ENCODE measurements around the gene ADNP.
A peak's percentile ranks its signal among the peaks of the same experiment; 100 is the strongest.
"Not testable (repeated sequence)": the region's sequence is repeated elsewhere in the genome, so short reads cannot be mapped to it uniquely, and the experiment has no call there.

The ADNP gene

GRCh38 chr20:50931306-50932015 is at the start of gene ADNP:
ADNP (minus strand) TSS chr20:50931437; CDS start chr20:50903996, 27,441 bp downstream.
- peak; percentile 93 for DNase-seq

GRCh38 chr20:50980071-50980681 is 48.9 kb upstream of the ADNP start:
- no peak for DNase-seq

- DNase-seq, result not testable (repeated sequence)
These were observed 47.3 kb upstream of the ADNP start for GRCh38 chr20:50978533-50978932.

GRCh38 chr20:50977066-50978021 is 46.1 kb upstream of the ADNP start:
- no peak for DNase-seq

- DNase-seq, result no peak
These were observed 44.6 kb upstream of the ADNP start for GRCh38 chr20:50975701-50976330.

GRCh38 chr20:50969912-50970311 is 38.7 kb upstream of the ADNP start:
- no peak for DNase-seq

GRCh38 chr20:50969435-50969834 is 38.2 kb upstream of the ADNP start:
- DNase-seq, result no peak

- no peak for DNase-seq
These were observed 37.1 kb upstream of the ADNP start for GRCh38 chr20:50968289-50968688.

GRCh38 chr20:50967586-50967985 is 36.3 kb upstream of the ADNP start:
- DNase-seq, result no peak

GRCh38 chr20:50959543-50960126 is 28.4 kb upstream of the ADNP start:
- DNase-seq, result no peak

GRCh38 chr20:50958615-50959542 is 27.6 kb upstream of the ADNP start, which contains the start of gene MOCS3:
MOCS3 (plus strand) TSS chr20:50958818; CDS start chr20:50958843, 25 bp downstream.
- peak; percentile 91 for DNase-seq

- peak; percentile 91 for DNase-seq
These were observed 26.8 kb upstream of the ADNP start, which contains the start of gene DPM1 for GRCh38 chr20:50957798-50958614. DPM1 (minus strand) TSS chr20:50958532; CDS start chr20:50958523, 9 bp downstream.

- DNase-seq, result no peak
These were observed 26.0 kb upstream of the ADNP start for GRCh38 chr20:50957276-50957675.

- no peak for DNase-seq
These were observed 22.6 kb upstream of the ADNP start for GRCh38 chr20:50953821-50954220.

- DNase-seq, result no peak
These were observed 22.0 kb upstream of the ADNP start for GRCh38 chr20:50953196-50953595.

- DNase-seq, result no peak
These were observed 17.0 kb upstream of the ADNP start for GRCh38 chr20:50948132-50948785.

GRCh38 chr20:50943069-50943468 is 11.8 kb upstream of the ADNP start:
- no peak for DNase-seq

GRCh38 chr20:50933589-50933988 is 2.4 kb upstream of the ADNP start:
- DNase-seq, result no peak

GRCh38 chr20:50932691-50933280 is 1.5 kb upstream of the ADNP start:
- DNase-seq, result no peak

Measured in CD4-positive, alpha-beta T cell treated with Interleukin-21 for 1 hour (primary cell).